HCT116 (cell line): ENCODE results near the gene TMEM123.

Source experiments
- CEBPB ChIP-seq: IDR thresholded peaks from 2 replicates; pipeline ENCODE4 v1.6.1; 2012; ENCODE audit warnings: low read depth
- CTCF ChIP-seq, 3 experiments: fragments of 200-600 bp in 1 of 3; sonication (generic) in 1 of 3; IDR thresholded peaks in 2 of 3; conservative IDR thresholded peaks in 1 of 3; 2 replicates each; pipeline ENCODE4 v1.5.1; 2012 to 2017; ENCODE audit warnings: low read depth in 2 of 3, low read length in 2 of 3, antibody characterized with exemption in 1 of 3, borderline replicate concordance in 1 of 3, control low read depth in 1 of 3, mild to moderate bottlenecking in 1 of 3, mixed read lengths in 1 of 3, mixed run types in 1 of 3, moderate library complexity in 1 of 3; ENCODE audit not compliant: insufficient read depth in 1 of 3
- ELF1 ChIP-seq: IDR thresholded peaks from 2 replicates; pipeline ENCODE4 v1.6.1; 2012; ENCODE audit warnings: low read depth, borderline replicate concordance
- EZH2 ChIP-seq: fragments of 200-600 bp; sonication (generic); IDR thresholded peaks from 2 replicates; pipeline ENCODE4 v1.6.1; 2017; ENCODE audit warnings: antibody characterized with exemption, mixed run types
- POLR2A ChIP-seq: IDR thresholded peaks from 2 replicates; pipeline ENCODE4 v1.7.0; 2011; ENCODE audit warnings: borderline replicate concordance; ENCODE audit not compliant: insufficient read depth, insufficient read length; ENCODE audit errors: extremely low read depth
- POLR2AphosphoS5 ChIP-seq: IDR thresholded peaks from 2 replicates; pipeline ENCODE4 v1.6.1; 2011; ENCODE audit warnings: mild to moderate bottlenecking, low read depth, low read length, moderate library complexity
- SIN3A ChIP-seq: IDR thresholded peaks from 2 replicates; pipeline ENCODE4 v1.6.1; 2012; ENCODE audit warnings: low read depth

- TF ChIP-seq POLR2A (no peak), CTCF (IDR thresholded peaks at IDR 0.05 in 2 of 3, conservative IDR thresholded peaks at IDR 0.05 in 1 of 3; ENCODE audit: borderline replicate concordance in 1 of 3, insufficient read depth in 1 of 3, low read depth in 2 of 3, low read length in 2 of 3) (no peak), EZH2 (no peak), CEBPB (no peak), SIN3A (no peak), POLR2AphosphoS5 (no peak), ELF1 (no peak)
These were observed 52.0 kb downstream of the TMEM123 start for GRCh38 chr11:102400603-102401002.
